Measurements from ENCODE around the gene C10orf90. TPM values are rescaled to one million over a fixed set of nuclear protein-coding genes. Genes with fewer than 3 reads are reported as not detected.

C10orf90 gene
- total RNA-seq, 1 donor from 2014 or later = not detected

GRCh38 chr10:126639084-126639483, 31.4 kb downstream of the C10orf90 start:
- ATAC-seq (no peak), DNase-seq (no peak)
- Histone ChIP-seq H3K27me3 (no peaks in the 10 kb centered on the region), H3K36me3 (no peaks in the 10 kb centered on the region), H3K27ac (no peak overlapping the region), H3K4me1 (no peaks in the 10 kb centered on the region), H3K9me3 (no peaks in the 10 kb centered on the region), H3K4me3 (no peak overlapping the region)
- TF ChIP-seq, protein P1, sequence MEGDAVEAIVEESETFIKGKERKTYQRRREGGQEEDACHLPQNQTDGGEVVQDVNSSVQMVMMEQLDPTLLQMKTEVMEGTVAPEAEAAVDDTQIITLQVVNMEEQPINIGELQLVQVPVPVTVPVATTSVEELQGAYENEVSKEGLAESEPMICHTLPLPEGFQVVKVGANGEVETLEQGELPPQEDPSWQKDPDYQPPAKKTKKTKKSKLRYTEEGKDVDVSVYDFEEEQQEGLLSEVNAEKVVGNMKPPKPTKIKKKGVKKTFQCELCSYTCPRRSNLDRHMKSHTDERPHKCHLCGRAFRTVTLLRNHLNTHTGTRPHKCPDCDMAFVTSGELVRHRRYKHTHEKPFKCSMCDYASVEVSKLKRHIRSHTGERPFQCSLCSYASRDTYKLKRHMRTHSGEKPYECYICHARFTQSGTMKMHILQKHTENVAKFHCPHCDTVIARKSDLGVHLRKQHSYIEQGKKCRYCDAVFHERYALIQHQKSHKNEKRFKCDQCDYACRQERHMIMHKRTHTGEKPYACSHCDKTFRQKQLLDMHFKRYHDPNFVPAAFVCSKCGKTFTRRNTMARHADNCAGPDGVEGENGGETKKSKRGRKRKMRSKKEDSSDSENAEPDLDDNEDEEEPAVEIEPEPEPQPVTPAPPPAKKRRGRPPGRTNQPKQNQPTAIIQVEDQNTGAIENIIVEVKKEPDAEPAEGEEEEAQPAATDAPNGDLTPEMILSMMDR (IDR thresholded peaks at IDR 0.05) = no peak
- intact Hi-C loops (cut with DNase I) = no loop called here

DNA sequence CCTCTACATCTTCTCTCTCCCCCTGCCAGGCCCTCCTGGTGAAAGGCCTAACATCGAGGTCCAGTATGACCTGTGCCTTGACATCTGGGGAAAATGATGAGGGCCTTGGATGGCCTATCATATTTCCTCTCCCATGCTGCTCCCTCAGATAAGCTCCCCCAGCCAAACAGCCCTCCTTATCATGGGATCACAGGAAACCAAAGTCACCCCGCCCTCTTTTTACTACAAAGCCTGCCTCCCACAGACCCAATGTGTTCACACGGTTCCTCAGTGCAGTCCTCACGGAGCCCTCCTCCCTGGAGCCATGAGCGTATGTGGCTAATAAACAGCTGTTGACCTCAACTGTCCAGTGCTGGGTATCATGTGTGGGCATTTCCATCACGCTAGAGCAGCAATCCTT, 32.0 kb downstream of the C10orf90 start:
- H3K27me3 ChIP-seq = no peaks in the 10 kb centered on the region
- H3K4me1 ChIP-seq = no peaks in the 10 kb centered on the region
- H3K4me3 ChIP-seq = no peak overlapping the region
- no peak overlapping the region for H3K27ac ChIP-seq
- intact Hi-C loops (cut with DNase I) = no loop called here
- no peaks in the 10 kb centered on the region for H3K36me3 ChIP-seq
- ATAC-seq = no peak
- DNase-seq = no peak
- no peaks in the 10 kb centered on the region for H3K9me3 ChIP-seq
- TF ChIP-seq, protein P1 (IDR thresholded peaks at IDR 0.05) = no peak

DNA sequence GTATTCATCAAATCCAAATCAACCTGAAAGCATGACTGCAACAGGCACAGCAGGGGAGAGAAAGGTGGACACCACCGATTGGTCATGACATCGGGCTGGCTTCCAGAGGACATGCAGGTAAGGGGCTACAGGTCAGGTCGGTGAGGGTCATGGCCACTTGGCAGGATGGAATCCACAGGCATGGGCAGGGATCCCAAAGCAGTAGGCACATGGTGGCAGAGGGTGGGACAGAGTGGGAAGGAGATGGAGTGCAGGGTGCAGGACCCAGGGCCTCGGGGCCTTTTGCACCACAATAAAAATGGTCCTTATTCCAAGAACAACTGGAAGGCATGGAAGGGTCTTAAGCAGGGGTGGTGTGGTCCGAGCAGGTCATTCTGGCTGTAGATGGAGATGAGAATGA, 33.0 kb downstream of the C10orf90 start:
- H3K27me3 ChIP-seq = no peaks in the 10 kb centered on the region
- ATAC-seq = no peak
- H3K4me1 ChIP-seq = no peaks in the 10 kb centered on the region
- TF ChIP-seq, protein P1 (IDR thresholded peaks at IDR 0.05) = no peak
- no peak overlapping the region for H3K27ac ChIP-seq
- H3K36me3 ChIP-seq = no peaks in the 10 kb centered on the region
- no peaks in the 10 kb centered on the region for H3K9me3 ChIP-seq
- intact Hi-C loops (cut with DNase I) = no loop called here
- H3K4me3 ChIP-seq = no peak overlapping the region
- DNase-seq = no peak

DNA sequence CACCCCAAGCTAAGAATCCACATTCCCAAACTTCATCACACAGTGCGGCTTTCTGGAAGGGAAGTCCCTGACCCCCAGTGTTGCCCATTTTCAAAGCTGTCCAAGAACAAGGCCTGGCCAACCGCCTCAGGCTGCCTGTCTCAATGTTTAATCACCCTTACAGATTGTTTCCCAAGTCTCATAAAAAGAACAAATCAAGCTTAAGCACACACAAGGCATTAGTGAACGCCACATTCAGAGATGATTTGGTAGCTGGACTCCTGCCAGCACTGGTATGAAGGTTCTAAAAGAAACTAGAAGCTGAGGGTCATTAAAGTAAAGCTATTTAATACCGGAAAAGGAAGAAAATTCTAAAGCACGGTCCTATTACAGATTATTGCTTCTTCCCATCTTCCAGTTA, 35.6 kb downstream of the C10orf90 start:
- TF ChIP-seq, protein P1 (IDR thresholded peaks at IDR 0.05) = no peak
- Histone ChIP-seq H3K27me3 (no peaks in the 10 kb centered on the region), H3K4me1 (no peaks in the 10 kb centered on the region), H3K27ac (no peak overlapping the region), H3K4me3 (no peak overlapping the region), H3K36me3 (no peaks in the 10 kb centered on the region), H3K9me3 (no peaks in the 10 kb centered on the region)
- ATAC-seq (no peak), DNase-seq (no peak)
- intact Hi-C loops (cut with DNase I) = no loop called here

DNA sequence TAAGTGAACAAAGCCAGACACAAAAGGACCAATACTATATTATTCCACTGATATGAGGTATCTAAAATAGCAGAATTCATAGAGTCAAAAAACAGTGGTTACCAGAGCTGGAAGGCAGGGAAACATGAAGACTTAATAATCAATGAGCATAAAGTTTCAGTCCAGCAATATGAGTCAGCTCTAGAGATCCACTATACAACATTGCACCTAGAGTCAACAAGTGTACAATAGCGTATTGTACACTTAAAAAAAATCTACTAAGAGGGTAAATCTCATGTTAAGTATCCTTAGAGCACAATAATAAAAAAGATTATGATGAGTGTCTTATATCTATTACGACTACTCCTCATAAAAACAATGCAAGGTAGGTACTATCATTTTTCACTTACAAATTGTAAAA, 36.1 kb downstream of the C10orf90 start:
- no peak overlapping the region for H3K4me3 ChIP-seq
- TF ChIP-seq, protein P1 (IDR thresholded peaks at IDR 0.05) = no peak
- DNase-seq (no peak), ATAC-seq (no peak)
- H3K36me3 ChIP-seq = no peaks in the 10 kb centered on the region
- intact Hi-C loops (cut with DNase I) = no loop called here
- no peaks in the 10 kb centered on the region for H3K27me3 ChIP-seq
- H3K27ac ChIP-seq = no peak overlapping the region
- H3K9me3 ChIP-seq = no peaks in the 10 kb centered on the region
- no peaks in the 10 kb centered on the region for H3K4me1 ChIP-seq

DNA sequence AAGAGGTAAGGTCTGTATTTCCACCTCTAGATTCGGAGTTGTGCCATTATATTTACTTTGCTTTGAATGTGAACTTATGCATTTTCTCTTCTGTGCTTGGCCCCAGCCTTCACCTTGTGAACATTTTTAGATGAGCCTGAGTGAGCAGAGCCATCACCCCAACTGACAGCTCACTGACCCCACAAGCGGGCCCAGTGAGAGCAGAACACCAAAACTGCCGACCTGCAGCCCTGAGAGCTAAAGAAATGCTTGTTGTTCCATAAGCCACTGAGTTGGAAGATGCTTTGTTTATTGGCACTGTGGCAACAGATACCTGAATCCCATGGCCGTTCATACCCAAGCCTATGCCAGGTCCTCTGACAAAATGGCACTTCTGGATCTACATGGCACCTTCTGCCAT, 37.8 kb downstream of the C10orf90 start:
- Histone ChIP-seq H3K9me3 (no peaks in the 10 kb centered on the region), H3K4me3 (no peak overlapping the region), H3K27ac (no peak overlapping the region), H3K4me1 (no peaks in the 10 kb centered on the region), H3K36me3 (no peaks in the 10 kb centered on the region), H3K27me3 (no peaks in the 10 kb centered on the region)
- TF ChIP-seq, protein P1 (IDR thresholded peaks at IDR 0.05) = no peak
- ATAC-seq = no peak
- DNase-seq = no peak
- intact Hi-C loops (cut with DNase I) = no loop called here
